Transverse colon (tissue), 4 donors: ENCODE data around the gene PMPCA. TPM values are rescaled to one million over a fixed set of nuclear protein-coding genes. Genes with fewer than 3 reads are reported as not detected.

Experiments used
- DNase-seq: peaks from one replicate; pipeline ENCODE4 v3.0.0-alpha.2; 2019
- H3K27ac ChIP-seq, 4 donors: fragments of 200-600 bp; sonication (generic); 2 replicates each; pipeline ENCODE4 v1.5.1; 2016 to 2018; ENCODE audit warnings: inconsistent platforms in 4 of 4
- H3K27me3 ChIP-seq: fragments of 200-600 bp; sonication (generic); 2 replicates; pipeline ENCODE4 v1.5.1; 2017; ENCODE audit warnings: inconsistent platforms
- H3K36me3 ChIP-seq, 4 donors: fragments of 200-600 bp; sonication (generic); 2 replicates each; pipeline ENCODE4 v1.5.1; 2017 to 2019; ENCODE audit warnings: inconsistent platforms in 4 of 4
- H3K4me1 ChIP-seq, 4 donors: fragments of 200-600 bp; sonication (generic); 2 replicates each; pipeline ENCODE4 v1.5.1; 2017 to 2020; ENCODE audit warnings: inconsistent platforms in 4 of 4
- H3K4me3 ChIP-seq, 4 donors: fragments of 200-600 bp; sonication (generic); 1 replicate in 1 of 4; 2 replicates in 3 of 4; pipeline versions ENCODE4 v1.5.1 to v1.6.1; 2017 to 2019; ENCODE audit warnings: inconsistent platforms in 4 of 4
- H3K9me3 ChIP-seq, 2 donors: fragments of 200-600 bp; sonication (generic); 2 replicates each; pipeline ENCODE4 v1.5.1; 2017 to 2019; ENCODE audit warnings: inconsistent platforms in 2 of 2
- CTCF ChIP-seq, 5 experiments: fragments of 200-600 bp in 3 of 5; fragments of 450-650 bp in 2 of 5; sonication (generic) in 3 of 5; IDR thresholded peaks; 1 replicate in 2 of 5; 2 replicates in 3 of 5; pipeline ENCODE4 v1.5.1; 2016 to 2017; ENCODE audit warnings: antibody characterized with exemption in 5 of 5, inconsistent platforms in 3 of 5, mild to moderate bottlenecking in 2 of 5, moderate library complexity in 1 of 5
- EP300 ChIP-seq: sonication (generic); formaldehyde crosslinking; IDR thresholded peaks from one replicate; pipeline ENCODE4 v1.6.1; 2017; ENCODE audit warnings: antibody characterized with exemption, low read depth
- POLR2A ChIP-seq: fragments of 450-650 bp; IDR thresholded peaks from one replicate; pipeline ENCODE4 v1.6.1; 2016; ENCODE audit warnings: antibody characterized with exemption, mild to moderate bottlenecking, moderate library complexity
- POLR2AphosphoS5 ChIP-seq, 3 donors: sonication (generic); formaldehyde crosslinking; IDR thresholded peaks; one replicate each; pipeline ENCODE4 v1.6.1; 2016; ENCODE audit warnings: antibody characterized with exemption in 3 of 3
- WGBS, 2 donors: methylation state at CpG; one replicate each; pipeline ENCODE4 v1.1.5; 2018; ENCODE audit warnings: low coverage in 1 of 2; 5-methylcytosine and 5-hydroxymethylcytosine counted together
- in situ Hi-C, 4 donors: fragments of 200-750 bp; cut with MboI; loops; one replicate each; pipeline versions ENCODE4 v1.15.0 to v1.15.1; 2017; ENCODE audit warnings: low sequenced_read_pairs in 3 of 4, low pct_ligation_motif_present in 1 of 4, low pct_unique_long_range_greater_than_20kb in 1 of 4
- intact Hi-C: fragments of 100-400 bp; cut with DNase I; formaldehyde crosslinking; loops from one replicate; pipeline ENCODE4 v1.15.1; 2023; ENCODE audit warnings: low total_unique reads
- total RNA-seq, 4 donors: library from RNA; depleted of rRNA; stranded (reverse); fragments of >200 nt; gene quantifications; one replicate each; pipeline ENCODE4 v1.1.0, GENCODE V29; 2016

PMPCA gene
- total RNA-seq, 4 donors from 2014 or later, result 24.3 to 61.3 (median 45.8) TPM

DNA sequence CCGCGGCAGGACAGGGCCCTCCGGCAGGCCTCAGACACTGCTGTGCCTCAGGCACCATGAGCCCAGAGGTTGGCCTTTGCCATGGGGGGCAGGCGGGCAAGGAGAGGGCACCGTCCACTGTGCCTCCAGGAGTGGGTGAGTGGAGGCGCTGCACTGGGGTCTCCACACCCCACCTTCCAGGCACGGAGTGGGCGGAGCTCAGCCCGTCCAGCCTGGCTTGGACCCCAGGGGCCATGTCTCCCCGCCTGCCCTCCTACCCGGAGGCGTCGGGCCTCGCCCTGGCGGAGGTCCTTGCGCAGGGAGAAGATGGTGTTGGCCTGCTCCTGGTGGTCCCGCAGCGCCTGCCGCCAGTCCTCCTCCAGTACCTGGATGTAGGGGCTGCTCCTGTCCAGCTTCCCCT lies 40.4 kb upstream of the PMPCA start:
- Histone ChIP-seq H3K36me3 (no peaks in the 10 kb centered on the region), H3K4me1 (peaks cover 0 to 12% (median 6%) of the 10 kb centered on the region in 4 donors), H3K27ac (no peak overlapping the region), H3K27me3 (no peaks in the 10 kb centered on the region), H3K4me3 (no peak overlapping the region), H3K9me3 (no peaks in the 10 kb centered on the region)
- DNase-seq, result no peak
- 93% methylated on average over 19 of the region's 19 CpGs; no CpG with 5 or more reads in 1 of the 2 donors for whole genome bisulfite sequencing, 2 donors
- intact Hi-C loops, result no loop called here
- TF ChIP-seq POLR2A (no peak), EP300 (no peak), POLR2AphosphoS5 (IDR thresholded peaks at IDR 0.05) (no peak), CTCF (IDR thresholded peaks at IDR 0.05) (no peak)
- in situ Hi-C loops, result no loop called here

- WGBS, 2 donors, result 94% methylated on average over 45 of the region's 54 CpGs; no CpG with 5 or more reads in 1 of the 2 donors
Observed at GRCh38 chr9:136370687-136371532, 39.5 kb upstream of the PMPCA start.

GRCh38 chr9:136371533-136371880 lies 39.0 kb upstream of the PMPCA start:
- in situ Hi-C loops (no loop called here), intact Hi-C loops (no loop called here)
- Histone ChIP-seq H3K27ac (no peak overlapping the region), H3K4me3 (no peak overlapping the region), H3K36me3 (no peaks in the 10 kb centered on the region), H3K27me3 (no peaks in the 10 kb centered on the region), H3K9me3 (no peaks in the 10 kb centered on the region), H3K4me1 (peaks cover 0 to 12% (median 6%) of the 10 kb centered on the region in 4 donors)
- DNase-seq, result no peak
- WGBS, 2 donors, result 84% methylated on average over 9 of the region's 13 CpGs; no CpG with 5 or more reads in 1 of the 2 donors
- TF ChIP-seq POLR2A, result no peak
- no peak for TF ChIP-seq POLR2AphosphoS5 (IDR thresholded peaks at IDR 0.05)
- TF ChIP-seq CTCF (IDR thresholded peaks at IDR 0.05), result no peak
- TF ChIP-seq EP300, result no peak

More at GRCh38 chr9:136370687-136371532, 39.5 kb upstream of the PMPCA start:
- intact Hi-C loops, result no loop called here
- peaks cover 0 to 12% (median 6%) of the 10 kb centered on the region in 4 donors for H3K4me1 ChIP-seq
- no peak for DNase-seq
- H3K9me3 ChIP-seq, result no peaks in the 10 kb centered on the region
- TF ChIP-seq EP300, result no peak
- no peak for TF ChIP-seq POLR2AphosphoS5 (IDR thresholded peaks at IDR 0.05)
- no peak for TF ChIP-seq CTCF (IDR thresholded peaks at IDR 0.05)
- no peak for TF ChIP-seq POLR2A
- H3K27me3 ChIP-seq, result no peaks in the 10 kb centered on the region
- in situ Hi-C loops, result no loop called here
- no peaks in the 10 kb centered on the region for H3K36me3 ChIP-seq
- H3K4me3 ChIP-seq, result no peak overlapping the region
- H3K27ac ChIP-seq, result no peak overlapping the region

DNA sequence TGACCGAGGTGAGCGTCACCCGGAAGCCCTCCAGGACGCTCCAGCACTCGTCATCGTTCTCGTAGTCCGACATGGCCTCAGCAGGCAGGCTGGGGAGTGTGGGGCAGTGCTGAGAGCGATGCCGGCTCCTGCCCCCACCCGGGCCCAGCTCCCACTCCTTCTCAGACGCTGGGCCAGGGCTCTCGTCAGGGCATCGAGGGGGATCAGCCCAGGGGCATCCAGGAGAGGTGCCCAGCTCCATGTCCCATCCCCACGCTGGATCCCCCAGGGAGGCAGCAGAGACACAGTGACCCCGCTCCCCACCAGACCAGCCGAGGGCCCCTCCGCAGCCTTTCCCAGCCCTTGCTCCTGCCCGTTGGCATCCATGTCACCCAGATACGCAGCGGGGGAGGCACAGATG lies 38.5 kb upstream of the PMPCA start:
- no peak for TF ChIP-seq EP300
- TF ChIP-seq POLR2AphosphoS5 (IDR thresholded peaks at IDR 0.05), result no peak
- TF ChIP-seq POLR2A, result no peak
- TF ChIP-seq CTCF (IDR thresholded peaks at IDR 0.05), result no peak
- no peaks in the 10 kb centered on the region for H3K36me3 ChIP-seq
- H3K27ac ChIP-seq, result peak overlapping the region in 2 of 4 donors; percentile 25 to 33
- intact Hi-C loops, result no loop called here
- no peaks in the 10 kb centered on the region for H3K27me3 ChIP-seq
- DNase-seq, result no peak
- 89% methylated on average over 19 of the region's 21 CpGs; no CpG with 5 or more reads in 1 of the 2 donors for WGBS, 2 donors
- H3K4me1 ChIP-seq, result peaks cover 0 to 12% (median 6%) of the 10 kb centered on the region in 4 donors
- H3K9me3 ChIP-seq, result no peaks in the 10 kb centered on the region
- in situ Hi-C loops, result no loop called here
- no peak overlapping the region for H3K4me3 ChIP-seq
